DOHH2 (cell line): ENCODE results near the gene NEMF.

ENCODE experiments used
- H3F3A ChIP-seq: fragments of 200-600 bp; sonication (generic), shearing (Covaris generic); 2 replicates; pipeline ENCODE4 v1.6.0; 2016; ENCODE audit warnings: antibody characterized with exemption, mild to moderate bottlenecking; ENCODE audit not compliant: control insufficient read depth, insufficient read depth
- H3K27ac ChIP-seq: fragments of 200-600 bp; sonication (generic); 2 replicates; pipeline ENCODE4 v1.5.1; 2014; ENCODE audit warnings: low read depth, mild to moderate bottlenecking, low read length, moderate library complexity
- H3K27me3 ChIP-seq: fragments of 200-600 bp; sonication (generic); 2 replicates; pipeline ENCODE4 v1.6.1; 2014; ENCODE audit warnings: mild to moderate bottlenecking, low read length, mixed read lengths; ENCODE audit not compliant: control insufficient read depth
- H3K36me3 ChIP-seq: fragments of 200-600 bp; sonication (generic); 2 replicates; pipeline ENCODE4 v1.6.1; 2014; ENCODE audit warnings: mild to moderate bottlenecking, low read length, moderate library complexity, mixed read lengths; ENCODE audit not compliant: control insufficient read depth
- H3K4me1 ChIP-seq: fragments of 200-600 bp; sonication (generic); 2 replicates; pipeline ENCODE4 v1.6.1; 2014; ENCODE audit warnings: mild to moderate bottlenecking, low read length, mixed read lengths; ENCODE audit not compliant: control insufficient read depth
- H3K4me2 ChIP-seq: fragments of 200-600 bp; sonication (generic); 2 replicates; pipeline ENCODE4 v1.6.0; 2014; ENCODE audit warnings: mild to moderate bottlenecking, low read length, moderate library complexity
- H3K4me3 ChIP-seq: fragments of 200-600 bp; sonication (generic); 2 replicates; pipeline ENCODE4 v1.5.1; 2014; ENCODE audit warnings: mild to moderate bottlenecking, low read length, mixed read lengths
- H3K79me2 ChIP-seq: fragments of 200-600 bp; sonication (generic); 2 replicates; pipeline ENCODE4 v1.6.1; 2014; ENCODE audit warnings: mild to moderate bottlenecking, low read length, mixed read lengths; ENCODE audit not compliant: control insufficient read depth
- H3K9me2 ChIP-seq: fragments of 200-600 bp; sonication (generic); replicated peaks from 2 replicates; pipeline ENCODE4 v1.6.1; 2014; ENCODE audit warnings: mild to moderate bottlenecking, low read length, mixed read lengths; ENCODE audit not compliant: control insufficient read depth
- H3K9me3 ChIP-seq: fragments of 200-600 bp; sonication (generic); 2 replicates; pipeline ENCODE4 v1.6.1; 2014; ENCODE audit warnings: antibody characterized with exemption, low read length, mixed read lengths; ENCODE audit not compliant: control insufficient read depth, insufficient read depth
- H4K20me1 ChIP-seq: fragments of 200-600 bp; sonication (generic); 2 replicates; pipeline ENCODE4 v1.6.0; 2014; ENCODE audit warnings: low read depth, mild to moderate bottlenecking, antibody characterized with exemption, low read length, moderate library complexity; ENCODE audit not compliant: control insufficient read depth, insufficient read depth
- EZH2phosphoT487 ChIP-seq: fragments of 200-600 bp; sonication (generic); IDR thresholded peaks from 2 replicates; pipeline ENCODE4 v1.6.1; 2017; ENCODE audit warnings: borderline replicate concordance, mild to moderate bottlenecking, antibody characterized with exemption, low read length, moderate library complexity, mixed read lengths
- TF ChIP-seq, protein P1 (sequence below): fragments of 200-600 bp; sonication (generic); IDR thresholded peaks from one replicate; pipeline ENCODE4 v1.5.1; 2014; ENCODE audit warnings: antibody characterized with exemption, mild to moderate bottlenecking, low read depth, low read length; ENCODE audit not compliant: poor library complexity, severe bottlenecking

NEMF gene

DNA sequence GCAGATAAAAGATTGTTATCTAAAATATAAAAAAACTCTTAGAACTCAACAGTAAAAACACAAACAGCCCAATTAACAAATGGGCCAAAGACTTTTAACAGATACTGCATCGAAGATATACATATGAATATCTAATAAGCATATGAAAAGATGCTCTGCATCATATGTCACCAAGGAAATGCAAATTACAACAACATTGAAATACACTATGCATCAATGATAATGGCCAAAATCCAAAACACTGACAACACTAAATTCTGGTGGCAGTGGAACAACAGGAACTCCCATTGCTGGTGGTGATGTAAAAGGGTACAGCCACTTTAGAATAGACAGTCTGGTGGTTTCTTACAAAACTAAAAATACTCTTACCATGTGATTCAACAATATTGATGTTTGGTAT lies 43.8 kb downstream of the NEMF start:
- no peak for TF ChIP-seq EZH2phosphoT487
- TF ChIP-seq, protein P1, sequence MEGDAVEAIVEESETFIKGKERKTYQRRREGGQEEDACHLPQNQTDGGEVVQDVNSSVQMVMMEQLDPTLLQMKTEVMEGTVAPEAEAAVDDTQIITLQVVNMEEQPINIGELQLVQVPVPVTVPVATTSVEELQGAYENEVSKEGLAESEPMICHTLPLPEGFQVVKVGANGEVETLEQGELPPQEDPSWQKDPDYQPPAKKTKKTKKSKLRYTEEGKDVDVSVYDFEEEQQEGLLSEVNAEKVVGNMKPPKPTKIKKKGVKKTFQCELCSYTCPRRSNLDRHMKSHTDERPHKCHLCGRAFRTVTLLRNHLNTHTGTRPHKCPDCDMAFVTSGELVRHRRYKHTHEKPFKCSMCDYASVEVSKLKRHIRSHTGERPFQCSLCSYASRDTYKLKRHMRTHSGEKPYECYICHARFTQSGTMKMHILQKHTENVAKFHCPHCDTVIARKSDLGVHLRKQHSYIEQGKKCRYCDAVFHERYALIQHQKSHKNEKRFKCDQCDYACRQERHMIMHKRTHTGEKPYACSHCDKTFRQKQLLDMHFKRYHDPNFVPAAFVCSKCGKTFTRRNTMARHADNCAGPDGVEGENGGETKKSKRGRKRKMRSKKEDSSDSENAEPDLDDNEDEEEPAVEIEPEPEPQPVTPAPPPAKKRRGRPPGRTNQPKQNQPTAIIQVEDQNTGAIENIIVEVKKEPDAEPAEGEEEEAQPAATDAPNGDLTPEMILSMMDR = no peak
- H3K36me3 ChIP-seq = peaks cover 66% of the 10 kb centered on the region
- H3K9me3 ChIP-seq = no peaks in the 10 kb centered on the region
- H3K27ac ChIP-seq = no peak overlapping the region
- no peaks in the 10 kb centered on the region for H3K27me3 ChIP-seq
- no peaks in the 10 kb centered on the region for H3K4me1 ChIP-seq
- no peaks in the 10 kb centered on the region for H3K79me2 ChIP-seq
- no peak overlapping the region for H3K4me3 ChIP-seq
- no peak overlapping the region for H3K4me2 ChIP-seq
- H3F3A ChIP-seq = no peaks in the 10 kb centered on the region
- no peaks in the 10 kb centered on the region for H4K20me1 ChIP-seq
- no peaks in the 10 kb centered on the region for H3K9me2 ChIP-seq

DNA sequence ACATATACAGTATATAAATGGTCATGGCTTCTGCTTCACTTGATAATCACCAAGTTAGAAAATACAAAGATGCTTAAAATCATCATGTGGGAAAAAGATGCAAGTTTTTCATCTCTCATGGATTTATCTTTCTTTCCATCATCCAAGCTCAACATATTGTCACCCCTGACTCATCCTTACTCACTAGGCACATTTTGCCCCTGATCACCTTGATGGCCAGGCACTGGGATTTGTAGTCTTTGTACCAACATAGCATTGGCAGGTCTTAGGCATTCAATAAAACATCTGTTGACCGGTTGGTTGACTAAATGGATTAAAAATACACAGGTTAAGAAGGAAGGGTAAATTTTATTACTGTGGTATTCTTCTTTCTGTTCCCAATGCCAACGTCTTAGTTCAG lies 56.6 kb downstream of the NEMF start:
- peaks cover 2% of the 10 kb centered on the region for H3F3A ChIP-seq
- H3K36me3 ChIP-seq = peaks cover 93% of the 10 kb centered on the region
- H3K4me3 ChIP-seq = no peak overlapping the region
- H3K27me3 ChIP-seq = no peaks in the 10 kb centered on the region
- TF ChIP-seq, protein P1 = no peak
- TF ChIP-seq EZH2phosphoT487 = no peak
- no peak overlapping the region for H3K27ac ChIP-seq
- no peak overlapping the region for H3K4me2 ChIP-seq
- no peaks in the 10 kb centered on the region for H3K79me2 ChIP-seq
- H3K4me1 ChIP-seq = no peaks in the 10 kb centered on the region
- H4K20me1 ChIP-seq = no peaks in the 10 kb centered on the region
- H3K9me3 ChIP-seq = no peaks in the 10 kb centered on the region
- H3K9me2 ChIP-seq = no peaks in the 10 kb centered on the region

DNA sequence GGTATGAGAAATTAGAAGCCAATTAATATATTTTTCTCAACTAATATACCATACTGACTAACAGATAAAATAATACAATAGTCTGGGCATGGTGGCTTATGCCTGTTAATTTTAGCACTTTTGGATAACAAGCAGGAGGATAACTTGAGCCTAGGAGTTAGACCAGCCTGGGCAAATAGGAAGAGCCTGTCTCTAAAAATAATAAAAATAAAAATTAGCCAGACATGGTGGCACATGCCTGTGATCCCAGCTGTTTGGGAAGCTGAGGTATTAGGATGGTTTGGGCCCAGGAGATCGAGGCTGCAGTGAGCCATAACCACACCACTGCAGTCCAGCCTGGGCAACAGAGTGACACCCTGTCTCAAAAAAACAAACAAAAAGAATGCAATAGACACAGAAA lies 60.0 kb downstream of the NEMF start:
- Histone ChIP-seq H3F3A (peaks cover 2% of the 10 kb centered on the region; the same call in 1 of the 2 replicates), H3K4me2 (no peak overlapping the region), H3K79me2 (no peaks in the 10 kb centered on the region), H3K4me1 (no peaks in the 10 kb centered on the region), H3K27ac (no peak overlapping the region), H3K9me2 (no peaks in the 10 kb centered on the region), H3K4me3 (no peak overlapping the region), H3K9me3 (no peaks in the 10 kb centered on the region), H3K27me3 (no peaks in the 10 kb centered on the region), H4K20me1 (no peaks in the 10 kb centered on the region), H3K36me3 (peaks cover 92% of the 10 kb centered on the region)
- TF ChIP-seq EZH2phosphoT487 = no peak
- TF ChIP-seq, protein P1 = no peak

DNA sequence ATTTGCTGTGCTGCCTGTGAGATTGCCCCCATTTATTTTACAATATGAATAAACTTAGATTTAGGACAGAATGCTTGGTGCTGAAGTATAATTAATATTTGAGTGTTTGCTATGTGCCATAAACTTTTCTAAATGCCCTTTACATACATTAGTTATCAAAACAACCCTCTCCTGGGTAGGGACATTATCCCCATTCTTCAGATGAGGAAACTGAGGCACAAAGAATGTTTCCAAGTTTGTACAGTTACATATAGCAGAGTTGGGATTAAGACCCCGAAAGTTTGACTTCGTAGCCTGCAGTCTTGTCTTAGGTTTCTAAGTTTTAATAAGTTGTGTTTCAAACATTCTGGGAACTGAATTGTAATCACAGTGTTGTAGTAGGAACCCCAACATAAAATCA lies 66.3 kb downstream of the NEMF start:
- no peaks in the 10 kb centered on the region for H4K20me1 ChIP-seq
- no peak overlapping the region for H3K27ac ChIP-seq
- no peaks in the 10 kb centered on the region for H3K9me3 ChIP-seq
- no peak for TF ChIP-seq EZH2phosphoT487
- TF ChIP-seq, protein P1 = no peak
- no peaks in the 10 kb centered on the region for H3K9me2 ChIP-seq
- H3K4me1 ChIP-seq = no peaks in the 10 kb centered on the region
- H3K36me3 ChIP-seq = peaks cover 95% of the 10 kb centered on the region
- no peak overlapping the region for H3K4me3 ChIP-seq
- peaks cover 16% of the 10 kb centered on the region for H3F3A ChIP-seq
- H3K27me3 ChIP-seq = no peaks in the 10 kb centered on the region
- no peak overlapping the region for H3K4me2 ChIP-seq
- no peaks in the 10 kb centered on the region for H3K79me2 ChIP-seq
